HFF-Myc (cell line): ENCODE results near the gene USP6.

ENCODE experiments used
- DNase-seq: peaks from one replicate; pipeline ENCODE4 v3.0.0-alpha.2; 2011; ENCODE audit warnings: low read depth; ENCODE audit errors: extremely low read depth
- H3K4me3 ChIP-seq: replicated peaks from 2 replicates; pipeline ENCODE4 v1.5.1; 2011; ENCODE audit warnings: low read depth, mild to moderate bottlenecking, control low read depth, low read length
- CTCF ChIP-seq: IDR thresholded peaks from 2 replicates; pipeline ENCODE4 v1.5.1; 2012; ENCODE audit warnings: mild to moderate bottlenecking, low read depth, low read length, control low read depth; ENCODE audit errors: missing control alignments

USP6 gene

DNA sequence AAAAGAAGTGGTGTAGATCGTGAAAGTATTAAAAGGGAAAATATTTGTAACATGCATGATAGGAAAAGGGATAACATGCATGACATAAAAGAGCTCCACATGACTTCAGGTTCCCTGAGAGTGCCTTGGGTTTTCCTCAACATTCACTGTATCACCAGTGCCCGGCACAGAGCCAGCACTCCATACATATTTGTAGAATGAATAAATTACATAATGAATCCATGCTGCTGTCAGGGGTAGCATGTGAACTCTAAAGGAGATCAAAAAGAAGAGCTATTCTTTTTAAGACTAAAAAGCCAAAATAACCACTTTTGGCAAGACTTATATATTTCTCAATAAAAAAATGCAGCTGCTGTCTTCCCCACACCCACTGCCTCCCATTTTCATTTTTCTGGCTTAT, 78.5 kb downstream of the USP6 start:
- TF ChIP-seq CTCF = no peak

DNA sequence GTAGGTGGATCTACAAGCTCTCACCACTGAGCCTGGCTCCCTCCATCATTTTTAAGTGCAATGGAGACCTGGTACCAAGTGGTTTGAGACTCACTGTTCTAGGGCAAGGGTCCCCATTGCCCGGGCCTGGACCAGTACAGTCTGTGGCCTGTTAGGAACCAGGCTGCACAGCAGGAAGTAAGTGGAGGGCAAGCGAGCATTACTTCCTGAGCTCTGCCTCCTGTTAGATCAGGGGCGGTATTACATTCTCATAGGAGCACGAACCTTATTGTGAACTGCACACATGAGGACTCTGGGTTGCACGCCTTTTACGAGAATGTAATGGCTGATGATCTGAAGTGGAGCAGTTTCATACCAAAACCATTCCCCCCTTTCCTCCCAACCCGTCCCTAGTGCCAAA, 82.6 kb downstream of the USP6 start:
- no peak for TF ChIP-seq CTCF
- no peak overlapping the region for H3K4me3 ChIP-seq
- DNase-seq = no peak

More for the DNA sequence above, 78.5 kb downstream of the USP6 start:
- DNase-seq = no peak
- H3K4me3 ChIP-seq = no peak overlapping the region

GRCh38 chr17:5200360-5200759, 84.5 kb downstream of the USP6 start:
- no peak for TF ChIP-seq CTCF
- no peak for DNase-seq
- no peak overlapping the region for H3K4me3 ChIP-seq

DNA sequence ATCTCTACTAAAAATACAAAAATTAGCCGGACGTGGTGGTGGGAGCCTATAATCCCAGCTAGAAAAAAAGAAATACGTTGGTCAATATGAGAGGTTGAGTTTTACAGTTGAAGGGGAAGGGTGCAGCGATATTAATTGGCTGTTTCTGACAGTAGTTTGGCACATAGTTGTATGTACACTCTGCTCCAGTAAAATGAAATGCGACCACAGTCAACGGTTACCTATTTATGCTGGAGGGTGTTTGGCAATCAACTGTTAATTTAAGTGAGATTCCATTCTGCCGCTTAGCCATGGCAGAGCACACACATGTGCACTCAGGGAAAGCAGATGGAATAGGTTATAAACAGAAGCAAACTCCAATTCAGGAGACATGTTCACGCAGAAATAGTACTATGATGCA, 85.2 kb downstream of the USP6 start:
- DNase-seq = no peak
- no peak for TF ChIP-seq CTCF
- H3K4me3 ChIP-seq = no peak overlapping the region

GRCh38 chr17:5203178-5203907, 87.5 kb downstream of the USP6 start:
- no peak for TF ChIP-seq CTCF
- DNase-seq = no peak
- H3K4me3 ChIP-seq = no peak overlapping the region

GRCh38 chr17:5203908-5204294, 88.1 kb downstream of the USP6 start:
- H3K4me3 ChIP-seq = no peak overlapping the region
- TF ChIP-seq CTCF = no peak
- no peak for DNase-seq

- no peak for TF ChIP-seq CTCF
- no peak overlapping the region for H3K4me3 ChIP-seq
- no peak for DNase-seq
These were observed 93.6 kb downstream of the USP6 start for GRCh38 chr17:5209396-5209795.
